ENCODE results near the gene ICAM1. TPM values are rescaled to one million over a fixed set of nuclear protein-coding genes. Genes with fewer than 3 reads are reported as not detected.
"Not testable (repeated sequence)": the region's sequence is repeated elsewhere in the genome, so short reads cannot be mapped to it uniquely, and the experiment has no call there.

ICAM1 gene
- polyA plus RNA-seq, 3 donors = 21.6 to 118 (median 40.8) TPM

- H3K36me3 ChIP-seq (replicated peaks in 1 of 2; ENCODE audit: control insufficient read depth in 1 of 2, insufficient read depth in 2 of 2, low read length in 2 of 2) = no peaks in the 10 kb centered on the region
- Mint-ChIP-seq H3K4me3 (no peak overlapping the region), H3K9me3 (no peaks in the 10 kb centered on the region), H3K36me3 (no peaks in the 10 kb centered on the region), H3K4me1 (peaks cover 14% of the 10 kb centered on the region), H3K27ac (no peak overlapping the region), H3K27me3 (ENCODE audit: low read depth in 3 of 3) (peaks cover 1 to 6% (median 5%) of the 10 kb centered on the region in 3 donors)
- H2AFZ ChIP-seq (ENCODE audit: insufficient read depth, low read depth, low read length, poor library complexity, severe bottlenecking) = no peak overlapping the region
- no peaks in the 10 kb centered on the region for H3K27me3 ChIP-seq (ENCODE audit: control insufficient read depth in 2 of 2, insufficient read depth in 2 of 2, low read length in 2 of 2)
- H3K9me3 ChIP-seq (replicated peaks in 1 of 2; ENCODE audit: control insufficient read depth in 1 of 2, insufficient read depth in 1 of 2, low read length in 2 of 2) = no peaks in the 10 kb centered on the region
- H3K4me3 ChIP-seq (replicated peaks in 1 of 3; ENCODE audit: low read depth in 2 of 3, low read length in 3 of 3) = no peak overlapping the region
- intact Hi-C loops (cut with micrococcal nuclease) = loop anchor here in 1 of 2 donors (5.0 kb wide), 1 partner anchor 305 kb away; no protein-coding TSS in a partner anchor
- DNase-seq = no peak
- no peak overlapping the region for H3K4me2 ChIP-seq (replicated peaks; ENCODE audit: extremely low read depth, low read length, poor library complexity, severe bottlenecking)
- H3K27ac ChIP-seq (ENCODE audit: low read depth in 1 of 2, low read length in 2 of 2) = no peak overlapping the region
- no peaks in the 10 kb centered on the region for H3K79me2 ChIP-seq (ENCODE audit: insufficient read depth, low read length)
- no peaks in the 10 kb centered on the region for H4K20me1 ChIP-seq (ENCODE audit: insufficient read depth, low read length)
- 100% methylated on average over 1 of the region's 6 CpGs for WGBS (ENCODE audit: insufficient coverage)
- no peak for TF ChIP-seq CTCF (IDR thresholded peaks at IDR 0.05)
- H3K4me1 ChIP-seq (ENCODE audit: control insufficient read depth in 1 of 2, insufficient read depth in 2 of 2, low read length in 2 of 2) = peaks cover 11 to 19% of the 10 kb centered on the region in 2 donors
- no peak overlapping the region for H3K9ac ChIP-seq (ENCODE audit: insufficient read depth, low read length, poor library complexity, severe bottlenecking)
These were observed 33.2 kb upstream of the ICAM1 start for GRCh38 chr19:10237702-10238101.

GRCh38 chr19:10238172-10238783, 32.6 kb upstream of the ICAM1 start:
- WGBS (ENCODE audit: insufficient coverage) = 67% methylated on average over 3 of the region's 12 CpGs
- peaks cover 14% of the 10 kb centered on the region for H3K4me1 Mint-ChIP-seq
- no peak for TF ChIP-seq CTCF (IDR thresholded peaks at IDR 0.05)
- no peaks in the 10 kb centered on the region for H3K9me3 Mint-ChIP-seq
- H3K4me2 ChIP-seq (replicated peaks; ENCODE audit: extremely low read depth, low read length, poor library complexity, severe bottlenecking) = no peak overlapping the region
- intact Hi-C loops (cut with micrococcal nuclease) = loop anchor here in 1 of 2 donors (5.0 kb wide), 1 partner anchor 306 kb away; no protein-coding TSS in a partner anchor
- H3K4me1 ChIP-seq (ENCODE audit: control insufficient read depth in 1 of 2, insufficient read depth in 2 of 2, low read length in 2 of 2) = peaks cover 11 to 19% of the 10 kb centered on the region in 2 donors
- H3K79me2 ChIP-seq (ENCODE audit: insufficient read depth, low read length) = no peaks in the 10 kb centered on the region
- peaks cover 1 to 6% (median 3%) of the 10 kb centered on the region in 3 donors for H3K27me3 Mint-ChIP-seq (ENCODE audit: low read depth in 3 of 3)
- H3K27me3 ChIP-seq (ENCODE audit: control insufficient read depth in 2 of 2, insufficient read depth in 2 of 2, low read length in 2 of 2) = no peaks in the 10 kb centered on the region
- H3K9ac ChIP-seq (ENCODE audit: insufficient read depth, low read length, poor library complexity, severe bottlenecking) = no peak overlapping the region
- H3K4me3 Mint-ChIP-seq = no peak overlapping the region
- no peak overlapping the region for H3K27ac Mint-ChIP-seq
- DNase-seq = peak in 1 of 3 donors; percentile 40
- H3K36me3 ChIP-seq (replicated peaks in 1 of 2; ENCODE audit: control insufficient read depth in 1 of 2, insufficient read depth in 2 of 2, low read length in 2 of 2) = no peaks in the 10 kb centered on the region
- no peaks in the 10 kb centered on the region for H3K36me3 Mint-ChIP-seq
- H3K9me3 ChIP-seq (replicated peaks in 1 of 2; ENCODE audit: control insufficient read depth in 1 of 2, insufficient read depth in 1 of 2, low read length in 2 of 2) = no peaks in the 10 kb centered on the region
- no peak overlapping the region for H3K4me3 ChIP-seq (replicated peaks in 1 of 3; ENCODE audit: low read depth in 2 of 3, low read length in 3 of 3)
- no peak overlapping the region for H3K27ac ChIP-seq (ENCODE audit: low read depth in 1 of 2, low read length in 2 of 2)
- H4K20me1 ChIP-seq (ENCODE audit: insufficient read depth, low read length) = no peaks in the 10 kb centered on the region
- H2AFZ ChIP-seq (ENCODE audit: insufficient read depth, low read depth, low read length, poor library complexity, severe bottlenecking) = no peak overlapping the region

- H3K27ac ChIP-seq (ENCODE audit: low read depth in 1 of 2, low read length in 2 of 2); H3K27me3 Mint-ChIP-seq (ENCODE audit: low read depth in 3 of 3); H3K9me3 Mint-ChIP-seq; H3K9me3 ChIP-seq (replicated peaks in 1 of 2; ENCODE audit: control insufficient read depth in 1 of 2, insufficient read depth in 1 of 2, low read length in 2 of 2); H2AFZ ChIP-seq (ENCODE audit: insufficient read depth, low read depth, low read length, poor library complexity, severe bottlenecking); H3K27ac Mint-ChIP-seq; H3K4me3 ChIP-seq (replicated peaks in 1 of 3; ENCODE audit: low read depth in 2 of 3, low read length in 3 of 3); H3K4me1 Mint-ChIP-seq; H3K36me3 Mint-ChIP-seq; DNase-seq; H3K9ac ChIP-seq (ENCODE audit: insufficient read depth, low read length, poor library complexity, severe bottlenecking); intact Hi-C loops (cut with micrococcal nuclease); H3K79me2 ChIP-seq (ENCODE audit: insufficient read depth, low read length); H3K4me3 Mint-ChIP-seq; H4K20me1 ChIP-seq (ENCODE audit: insufficient read depth, low read length); H3K27me3 ChIP-seq (ENCODE audit: control insufficient read depth in 2 of 2, insufficient read depth in 2 of 2, low read length in 2 of 2); H3K4me2 ChIP-seq (replicated peaks; ENCODE audit: extremely low read depth, low read length, poor library complexity, severe bottlenecking); H3K36me3 ChIP-seq (replicated peaks in 1 of 2; ENCODE audit: control insufficient read depth in 1 of 2, insufficient read depth in 2 of 2, low read length in 2 of 2); H3K4me1 ChIP-seq (ENCODE audit: control insufficient read depth in 1 of 2, insufficient read depth in 2 of 2, low read length in 2 of 2): not testable (repeated sequence)
- WGBS (ENCODE audit: insufficient coverage) = 90% methylated on average over 4 of the region's 11 CpGs
These were observed 29.0 kb upstream of the ICAM1 start for GRCh38 chr19:10241826-10242449.

Data from CD14-positive monocyte (primary cell).